ACHN (cell line): Measurements from ENCODE around the gene MAPRE3.
"Not testable (repeated sequence)": the region's sequence is repeated elsewhere in the genome, so short reads cannot be mapped to it uniquely, and the experiment has no call there.

Source experiments
- DNase-seq: peaks from one replicate; pipeline ENCODE4 v3.0.0-alpha.2; 2015
- in situ Hi-C: cut with HindIII; loops from 2 replicates; pipeline ENCODE4 v1.10.0; 2017; ENCODE audit warnings: low sequenced_read_pairs, low pct_ligation_motif_present, low pct_unique_long_range_greater_than_20kb

MAPRE3 gene

GRCh38 chr2:27073782-27074181 lies 103.3 kb downstream of the MAPRE3 start:
- in situ Hi-C loops: no loop called here

GRCh38 chr2:27074738-27075565 lies 104.5 kb downstream of the MAPRE3 start:
- in situ Hi-C loops: no loop called here
- no peak for DNase-seq

More at GRCh38 chr2:27073782-27074181, 103.3 kb downstream of the MAPRE3 start:
- DNase-seq: no peak

- DNase-seq, in situ Hi-C loops: not testable (repeated sequence)
Observed at GRCh38 chr2:27075566-27075871, 105.1 kb downstream of the MAPRE3 start.

- no peak for DNase-seq
- in situ Hi-C loops: no loop called here
Observed at GRCh38 chr2:27076323-27076722, 105.9 kb downstream of the MAPRE3 start.
